ENCODE results near the gene PRDX5.
A peak's percentile ranks its signal among the peaks of the same experiment; 100 is the strongest.

Gene PRDX5

DNA sequence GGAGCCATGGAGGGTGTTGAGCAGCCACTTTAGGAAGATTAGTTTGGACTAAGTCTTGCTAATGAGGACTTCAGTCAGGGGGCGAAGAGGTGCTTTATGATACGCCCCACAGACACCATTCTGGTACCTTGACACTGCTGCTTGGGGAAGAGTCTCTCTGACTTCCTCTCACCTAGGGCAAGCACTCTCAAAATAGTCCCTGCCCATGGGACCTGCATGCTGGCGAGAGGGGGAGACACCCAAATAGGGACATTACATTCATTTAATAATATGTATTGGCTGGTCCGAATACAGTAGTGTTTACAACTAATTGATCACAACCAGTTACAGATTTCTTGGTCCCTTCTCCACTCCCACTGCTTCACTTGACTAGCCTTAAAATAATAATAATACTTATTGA, 22.2 kb upstream of the PRDX5 start:
- Histone ChIP-seq H3K4me1 (ENCODE audit: control extremely low read depth in 1 of 4, control insufficient read depth in 4 of 4, insufficient read depth in 4 of 4, low read length in 3 of 4) (peaks cover 0 to 49% (median 38%) of the 10 kb centered on the region in 4 experiments), H3K27ac (ENCODE audit: insufficient read depth in 1 of 2, low read depth in 1 of 2, low read length in 2 of 2, poor library complexity in 1 of 2, severe bottlenecking in 2 of 2) (no peak overlapping the region), H3K4me3 (ENCODE audit: control insufficient read depth in 1 of 7, extremely low read depth in 1 of 7, insufficient read depth in 4 of 7, low read depth in 2 of 7, low read length in 6 of 7) (no peak overlapping the region), H3K9me3 (ENCODE audit: control extremely low read depth in 1 of 5, control insufficient read depth in 4 of 5, insufficient read depth in 2 of 5, low read depth in 1 of 5, low read length in 4 of 5) (no peaks in the 10 kb centered on the region), H3K27me3 (replicated peaks in 2 of 5; ENCODE audit: control insufficient read depth in 4 of 5, insufficient read depth in 5 of 5, low read length in 4 of 5) (peaks cover 14 to 99% (median 64%) of the 10 kb centered on the region in 5 experiments), H3K36me3 (ENCODE audit: control insufficient read depth in 4 of 4, insufficient read depth in 4 of 4, low read length in 3 of 4) (no peaks in the 10 kb centered on the region)
- POLR2A ChIA-PET: interaction anchor here (1.1 kb wide), 1 partner anchor 25 kb away, joined by 6 read pairs; no protein-coding TSS in a partner anchor
- no peak for DNase-seq
- WGBS (ENCODE audit: insufficient coverage): 100% methylated on average over 2 of the region's 4 CpGs
- CTCF ChIA-PET: interaction anchor here (0.7 to 2.4 kb wide), 6 partner anchors 32 to 1736 kb away, joined by 3 to 6 read pairs (median 3); no protein-coding TSS in a partner anchor

GRCh38 chr11:64296236-64296635, 21.7 kb upstream of the PRDX5 start:
- DNase-seq: no peak
- H3K4me3 ChIP-seq (ENCODE audit: control insufficient read depth in 1 of 7, extremely low read depth in 1 of 7, insufficient read depth in 4 of 7, low read depth in 2 of 7, low read length in 6 of 7): no peak overlapping the region
- no peaks in the 10 kb centered on the region for H3K9me3 ChIP-seq (ENCODE audit: control extremely low read depth in 1 of 5, control insufficient read depth in 4 of 5, insufficient read depth in 2 of 5, low read depth in 1 of 5, low read length in 4 of 5)
- POLR2A ChIA-PET: interaction anchor here (1.1 kb wide), 1 partner anchor 26 kb away, joined by 6 read pairs; no protein-coding TSS in a partner anchor
- H3K4me1 ChIP-seq (ENCODE audit: control extremely low read depth in 1 of 4, control insufficient read depth in 4 of 4, insufficient read depth in 4 of 4, low read length in 3 of 4): peaks cover 0 to 50% (median 40%) of the 10 kb centered on the region in 4 experiments
- peaks cover 14 to 95% (median 62%) of the 10 kb centered on the region in 5 experiments for H3K27me3 ChIP-seq (replicated peaks in 2 of 5; ENCODE audit: control insufficient read depth in 4 of 5, insufficient read depth in 5 of 5, low read length in 4 of 5)
- no peaks in the 10 kb centered on the region for H3K36me3 ChIP-seq (ENCODE audit: control insufficient read depth in 4 of 4, insufficient read depth in 4 of 4, low read length in 3 of 4)
- CTCF ChIA-PET: interaction anchor here (1.1 to 2.9 kb wide), 4 partner anchors 12 to 90 kb away, joined by 3 to 10 read pairs (median 5); partner anchors contain the start of genes BAD, FERMT3, PRDX5 and TRMT112
- H3K27ac ChIP-seq (ENCODE audit: insufficient read depth in 1 of 2, low read depth in 1 of 2, low read length in 2 of 2, poor library complexity in 1 of 2, severe bottlenecking in 2 of 2): no peak overlapping the region
- 22% methylated on average over 1 of the region's 1 CpG for WGBS (ENCODE audit: insufficient coverage)

DNA sequence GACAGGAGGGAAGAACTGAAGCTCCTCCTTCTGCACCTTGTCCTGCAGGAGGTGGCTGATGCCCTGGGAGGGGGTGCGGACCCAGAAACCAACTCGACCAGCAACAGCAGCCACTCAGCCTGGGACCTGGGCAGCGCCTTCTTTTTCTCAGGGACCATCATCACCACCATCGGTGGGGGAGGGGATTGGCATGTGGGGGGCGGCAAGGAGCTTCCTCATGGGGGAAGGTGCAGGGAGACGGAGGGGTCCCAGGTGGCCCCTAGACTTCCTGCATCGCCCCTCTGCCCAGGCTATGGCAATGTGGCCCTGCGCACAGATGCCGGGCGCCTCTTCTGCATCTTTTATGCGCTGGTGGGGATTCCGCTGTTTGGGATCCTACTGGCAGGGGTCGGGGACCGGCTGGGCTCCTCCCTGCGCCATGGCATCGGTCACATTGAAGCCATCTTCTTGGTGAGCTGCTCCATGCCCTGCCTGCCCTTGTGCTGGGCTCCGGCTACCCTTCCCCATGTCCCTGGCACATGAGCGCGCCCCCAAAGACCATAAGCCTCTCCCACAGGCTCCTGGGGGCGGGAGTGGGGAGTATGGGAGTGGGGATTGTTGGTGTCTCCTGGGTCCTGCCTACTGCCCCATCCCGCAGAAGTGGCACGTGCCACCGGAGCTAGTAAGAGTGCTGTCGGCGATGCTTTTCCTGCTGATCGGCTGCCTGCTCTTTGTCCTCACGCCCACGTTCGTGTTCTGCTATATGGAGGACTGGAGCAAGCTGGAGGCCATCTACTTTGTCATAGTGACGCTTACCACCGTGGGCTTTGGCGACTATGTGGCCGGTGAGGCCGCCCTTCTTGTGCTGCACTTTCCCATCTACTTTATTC, 20.9 kb upstream of the PRDX5 start:
- no peak overlapping the region for H3K27ac ChIP-seq (ENCODE audit: insufficient read depth in 1 of 2, low read depth in 1 of 2, low read length in 2 of 2, poor library complexity in 1 of 2, severe bottlenecking in 2 of 2)
- H3K27me3 ChIP-seq (replicated peaks in 2 of 5; ENCODE audit: control insufficient read depth in 4 of 5, insufficient read depth in 5 of 5, low read length in 4 of 5): peaks cover 14 to 93% (median 65%) of the 10 kb centered on the region in 5 experiments
- no peak overlapping the region for H3K4me3 ChIP-seq (ENCODE audit: control insufficient read depth in 1 of 7, extremely low read depth in 1 of 7, insufficient read depth in 4 of 7, low read depth in 2 of 7, low read length in 6 of 7)
- peaks cover 0 to 41% (median 33%) of the 10 kb centered on the region in 4 experiments for H3K4me1 ChIP-seq (ENCODE audit: control extremely low read depth in 1 of 4, control insufficient read depth in 4 of 4, insufficient read depth in 4 of 4, low read length in 3 of 4)
- no peaks in the 10 kb centered on the region for H3K9me3 ChIP-seq (ENCODE audit: control extremely low read depth in 1 of 5, control insufficient read depth in 4 of 5, insufficient read depth in 2 of 5, low read depth in 1 of 5, low read length in 4 of 5)
- ChIA-PET POLR2A (interaction anchor here (0.5 to 1.1 kb wide), 2 partner anchors 21 to 26 kb away, joined by 5 to 6 read pairs; no protein-coding TSS in a partner anchor), CTCF (interaction anchor here (0.8 to 2.9 kb wide), 7 partner anchors 13 to 91 kb away, joined by 3 to 10 read pairs (median 4); partner anchors contain the start of genes BAD, FERMT3, PRDX5 and TRMT112)
- no peak for DNase-seq
- 5% methylated on average over 27 of the region's 34 CpGs for WGBS (ENCODE audit: insufficient coverage)
- H3K36me3 ChIP-seq (ENCODE audit: control insufficient read depth in 4 of 4, insufficient read depth in 4 of 4, low read length in 3 of 4): no peaks in the 10 kb centered on the region

- POLR2A ChIA-PET: no interaction called here
- H3K4me1 ChIP-seq (ENCODE audit: control extremely low read depth in 1 of 4, control insufficient read depth in 4 of 4, insufficient read depth in 4 of 4, low read length in 3 of 4): peaks cover 0 to 35% (median 28%) of the 10 kb centered on the region in 4 experiments
Observed at GRCh38 chr11:64297699-64298358, 20.1 kb upstream of the PRDX5 start.

GRCh38 chr11:64298966-64299846, 18.7 kb upstream of the PRDX5 start:
- no peaks in the 10 kb centered on the region for H3K36me3 ChIP-seq (ENCODE audit: control insufficient read depth in 4 of 4, insufficient read depth in 4 of 4, low read length in 3 of 4)
- H3K4me1 ChIP-seq (ENCODE audit: control extremely low read depth in 1 of 4, control insufficient read depth in 4 of 4, insufficient read depth in 4 of 4, low read length in 3 of 4): peaks cover 0 to 41% (median 33%) of the 10 kb centered on the region in 4 experiments
- peak overlapping the region in 5 of 7 experiments; percentile 6 to 66 (median 40) for H3K4me3 ChIP-seq (ENCODE audit: control insufficient read depth in 1 of 7, extremely low read depth in 1 of 7, insufficient read depth in 4 of 7, low read depth in 2 of 7, low read length in 6 of 7)
- H3K27me3 ChIP-seq (replicated peaks in 2 of 5; ENCODE audit: control insufficient read depth in 4 of 5, insufficient read depth in 5 of 5, low read length in 4 of 5): peaks cover 14 to 73% (median 51%) of the 10 kb centered on the region in 5 experiments
- H3K27ac ChIP-seq (ENCODE audit: insufficient read depth in 1 of 2, low read depth in 1 of 2, low read length in 2 of 2, poor library complexity in 1 of 2, severe bottlenecking in 2 of 2): no peak overlapping the region
- H3K9me3 ChIP-seq (ENCODE audit: control extremely low read depth in 1 of 5, control insufficient read depth in 4 of 5, insufficient read depth in 2 of 5, low read depth in 1 of 5, low read length in 4 of 5): no peaks in the 10 kb centered on the region
- under 1% methylated on average over 52 of the region's 60 CpGs for WGBS (ENCODE audit: insufficient coverage)
- CTCF ChIA-PET: interaction anchor here (0.7 to 2.9 kb wide), 5 partner anchors 10 to 93 kb away, joined by 3 to 10 read pairs (median 4); partner anchors contain the start of gene FERMT3
- POLR2A ChIA-PET: no interaction called here
- peak in 2 of 3 donors; percentile 33 to 57 for DNase-seq

More at GRCh38 chr11:64297699-64298358, 20.1 kb upstream of the PRDX5 start:
- 11% methylated on average over 17 of the region's 18 CpGs for WGBS (ENCODE audit: insufficient coverage)
- Histone ChIP-seq H3K4me3 (ENCODE audit: control insufficient read depth in 1 of 7, extremely low read depth in 1 of 7, insufficient read depth in 4 of 7, low read depth in 2 of 7, low read length in 6 of 7) (no peak overlapping the region), H3K9me3 (ENCODE audit: control extremely low read depth in 1 of 5, control insufficient read depth in 4 of 5, insufficient read depth in 2 of 5, low read depth in 1 of 5, low read length in 4 of 5) (no peaks in the 10 kb centered on the region), H3K27me3 (replicated peaks in 2 of 5; ENCODE audit: control insufficient read depth in 4 of 5, insufficient read depth in 5 of 5, low read length in 4 of 5) (peaks cover 14 to 86% (median 62%) of the 10 kb centered on the region in 5 experiments), H3K36me3 (ENCODE audit: control insufficient read depth in 4 of 4, insufficient read depth in 4 of 4, low read length in 3 of 4) (no peaks in the 10 kb centered on the region), H3K27ac (ENCODE audit: insufficient read depth in 1 of 2, low read depth in 1 of 2, low read length in 2 of 2, poor library complexity in 1 of 2, severe bottlenecking in 2 of 2) (no peak overlapping the region)
- CTCF ChIA-PET: interaction anchor here (1.1 to 2.9 kb wide), 5 partner anchors 13 to 92 kb away, joined by 3 to 10 read pairs (median 4); partner anchors contain the start of genes BAD and FERMT3
- peak in 2 of 3 donors; percentile 41 to 43 for DNase-seq
